Mesenchymal stem cell (in vitro differentiated cells and primary cell): ENCODE measurements around the gene EFTUD2.

Experiments
- DNase-seq: peaks from one replicate; pipeline ENCODE4 v3.0.0-alpha.2; 2013
- H2AFZ ChIP-seq: one replicate; pipeline ENCODE4 v1.6.1; 2013; ENCODE audit warnings: low read depth, mild to moderate bottlenecking, control low read depth, inconsistent platforms, low read length, moderate library complexity
- H2AK5ac ChIP-seq: 2 replicates; pipeline ENCODE4 v1.6.1; 2013; ENCODE audit warnings: low read length, moderate library complexity, mild to moderate bottlenecking, inconsistent platforms; ENCODE audit not compliant: severe bottlenecking
- H2BK120ac ChIP-seq: one replicate; pipeline ENCODE4 v1.6.1; 2013; ENCODE audit warnings: low read depth, mild to moderate bottlenecking, inconsistent platforms, low read length, moderate library complexity
- H2BK12ac ChIP-seq, 2 experiments: one replicate each; pipeline ENCODE4 v1.6.1; 2013; ENCODE audit warnings: inconsistent platforms in 2 of 2, low read length in 2 of 2, mild to moderate bottlenecking in 2 of 2, moderate library complexity in 2 of 2, control low read depth in 1 of 2
- H2BK15ac ChIP-seq: one replicate; pipeline ENCODE4 v1.6.1; 2013; ENCODE audit warnings: mild to moderate bottlenecking, low read depth, inconsistent platforms; ENCODE audit not compliant: poor library complexity, severe bottlenecking
- H2BK5ac ChIP-seq: 2 replicates; pipeline ENCODE4 v1.6.1; 2013; ENCODE audit warnings: low read depth, mild to moderate bottlenecking, low read length, control low read depth, inconsistent platforms; ENCODE audit not compliant: poor library complexity, severe bottlenecking
- H3K14ac ChIP-seq, 2 experiments: one replicate each; pipeline ENCODE4 v1.6.1; 2013; ENCODE audit warnings: inconsistent platforms in 2 of 2, low read length in 2 of 2, control low read depth in 1 of 2, mild to moderate bottlenecking in 1 of 2, moderate library complexity in 1 of 2
- H3K18ac ChIP-seq, 2 experiments: one replicate each; pipeline ENCODE4 v1.6.1; 2013; ENCODE audit warnings: inconsistent platforms in 2 of 2, low read length in 2 of 2, control low read depth in 1 of 2, low read depth in 1 of 2, mild to moderate bottlenecking in 1 of 2
- H3K23ac ChIP-seq, 2 experiments: one replicate each; pipeline ENCODE4 v1.6.1; 2013; ENCODE audit warnings: inconsistent platforms in 2 of 2, low read length in 2 of 2, mild to moderate bottlenecking in 2 of 2, moderate library complexity in 2 of 2, control low read depth in 1 of 2
- H3K27ac ChIP-seq: 2 replicates; pipeline ENCODE4 v1.5.1; 2013; ENCODE audit warnings: mild to moderate bottlenecking, moderate library complexity, low read length, control low read depth, inconsistent platforms; ENCODE audit not compliant: poor library complexity, severe bottlenecking
- H3K27me3 ChIP-seq, 2 experiments: 2 replicates each; pipeline versions ENCODE4 v1.6.1 to v1.7.0; 2013; ENCODE audit warnings: low read length in 2 of 2, mild to moderate bottlenecking in 2 of 2, moderate library complexity in 2 of 2, control low read depth in 1 of 2, inconsistent platforms in 1 of 2; ENCODE audit not compliant: control insufficient read depth in 1 of 2, insufficient read depth in 1 of 2
- H3K36me3 ChIP-seq, 2 experiments: 2 replicates each; pipeline versions ENCODE4 v1.6.1 to v1.7.0; 2013; ENCODE audit warnings: low read length in 2 of 2, control low read depth in 1 of 2, inconsistent platforms in 1 of 2, low read depth in 1 of 2, mild to moderate bottlenecking in 1 of 2; ENCODE audit not compliant: insufficient read depth in 2 of 2, control insufficient read depth in 1 of 2
- H3K4ac ChIP-seq, 2 experiments: one replicate each; pipeline ENCODE4 v1.6.1; 2013; ENCODE audit warnings: inconsistent platforms in 2 of 2, low read length in 2 of 2, mild to moderate bottlenecking in 2 of 2, moderate library complexity in 2 of 2, control low read depth in 1 of 2, low read depth in 1 of 2
- H3K4me1 ChIP-seq: 2 replicates; pipeline ENCODE4 v1.6.1; 2013; ENCODE audit warnings: low read depth, low read length, control low read depth; ENCODE audit not compliant: control insufficient read depth, insufficient read depth
- H3K4me2 ChIP-seq: 2 replicates; pipeline ENCODE4 v1.6.1; 2013; ENCODE audit warnings: low read length, mild to moderate bottlenecking, inconsistent platforms; ENCODE audit not compliant: poor library complexity, severe bottlenecking
- H3K4me3 ChIP-seq, 2 experiments: 2 replicates each; pipeline versions ENCODE4 v1.5.1 to v1.7.0; 2013; ENCODE audit warnings: low read length in 2 of 2, mild to moderate bottlenecking in 2 of 2, control low read depth in 1 of 2, low read depth in 1 of 2; ENCODE audit not compliant: insufficient read depth in 1 of 2
- H3K79me1 ChIP-seq: replicated peaks from 2 replicates; pipeline ENCODE4 v1.6.1; 2013; ENCODE audit warnings: mild to moderate bottlenecking, control low read depth, low read length, inconsistent platforms; ENCODE audit not compliant: poor library complexity, severe bottlenecking
- H3K9ac ChIP-seq: 2 replicates; pipeline ENCODE4 v1.7.0; 2013; ENCODE audit warnings: mild to moderate bottlenecking, low read length, moderate library complexity
- H3K9me3 ChIP-seq: 2 replicates; pipeline ENCODE4 v1.7.0; 2013; ENCODE audit warnings: mild to moderate bottlenecking, low read length; ENCODE audit not compliant: control insufficient read depth
- H4K8ac ChIP-seq: one replicate; pipeline ENCODE4 v1.6.1; 2013; ENCODE audit warnings: inconsistent platforms, mild to moderate bottlenecking, low read length, moderate library complexity
- H4K91ac ChIP-seq: one replicate; pipeline ENCODE4 v1.6.1; 2013; ENCODE audit warnings: mild to moderate bottlenecking, low read length, inconsistent platforms
- WGBS: methylation state at CpG from one replicate; pipeline ENCODE4 v1.1.7; 2013; ENCODE audit warnings: mixed read lengths; 5-methylcytosine and 5-hydroxymethylcytosine counted together

Gene EFTUD2

DNA sequence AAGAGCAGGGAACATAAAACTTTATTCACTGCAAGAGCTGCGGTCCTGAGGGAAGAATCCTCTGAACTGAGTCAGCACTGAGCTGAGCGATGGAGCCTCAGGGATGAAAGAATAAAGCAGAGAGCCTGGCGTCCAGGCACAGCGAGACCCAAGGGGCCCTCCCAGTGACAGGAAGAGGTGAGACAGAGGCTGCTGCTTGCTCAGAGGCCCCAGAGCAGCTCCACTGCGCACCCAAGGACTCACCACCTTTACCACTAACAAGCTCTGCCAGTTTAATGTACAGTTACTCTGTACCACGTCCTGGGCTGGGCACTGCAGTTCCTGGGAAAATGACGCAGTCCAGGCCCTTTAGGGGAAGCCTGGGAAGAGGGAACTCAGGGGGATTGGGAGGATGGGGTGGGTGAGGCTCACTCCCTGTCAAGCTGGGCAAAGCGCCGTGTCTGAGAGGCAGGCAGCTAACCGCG is 10.5 kb upstream of the EFTUD2 start:
- Histone ChIP-seq H2AK5ac (no peak overlapping the region), H3K27ac (peak overlapping the region; percentile 96), H3K23ac (no peak overlapping the region), H2AFZ (no peak overlapping the region), H2BK15ac (no peak overlapping the region), H3K4ac (peak overlapping the region in 1 of 2 experiments; percentile 42), H3K27me3 (peaks cover 0 to 30% of the 10 kb centered on the region in 2 experiments), H4K91ac (peak overlapping the region; percentile 81), H3K4me1 (peaks cover 49% of the 10 kb centered on the region), H3K4me2 (peak overlapping the region; percentile 48), H3K9ac (peak overlapping the region; percentile 23), H3K79me1 (peaks cover 4% of the 10 kb centered on the region), H4K8ac (peak overlapping the region; percentile 90), H2BK120ac (peak overlapping the region; percentile 67), H3K9me3 (no peaks in the 10 kb centered on the region), H3K18ac (peak overlapping the region; percentile 58 to 67), H3K14ac (peak overlapping the region in 1 of 2 experiments; percentile 4), H3K4me3 (peak overlapping the region in 1 of 2 experiments; percentile 29), H2BK5ac (peak overlapping the region; percentile 85), H2BK12ac (peak overlapping the region; percentile 46 to 80), H3K36me3 (peaks cover 0 to under 1% of the 10 kb centered on the region in 2 experiments)
- WGBS = 42% methylated on average over 10 of the region's 11 CpGs
- peak; percentile 68 for DNase-seq

DNA sequence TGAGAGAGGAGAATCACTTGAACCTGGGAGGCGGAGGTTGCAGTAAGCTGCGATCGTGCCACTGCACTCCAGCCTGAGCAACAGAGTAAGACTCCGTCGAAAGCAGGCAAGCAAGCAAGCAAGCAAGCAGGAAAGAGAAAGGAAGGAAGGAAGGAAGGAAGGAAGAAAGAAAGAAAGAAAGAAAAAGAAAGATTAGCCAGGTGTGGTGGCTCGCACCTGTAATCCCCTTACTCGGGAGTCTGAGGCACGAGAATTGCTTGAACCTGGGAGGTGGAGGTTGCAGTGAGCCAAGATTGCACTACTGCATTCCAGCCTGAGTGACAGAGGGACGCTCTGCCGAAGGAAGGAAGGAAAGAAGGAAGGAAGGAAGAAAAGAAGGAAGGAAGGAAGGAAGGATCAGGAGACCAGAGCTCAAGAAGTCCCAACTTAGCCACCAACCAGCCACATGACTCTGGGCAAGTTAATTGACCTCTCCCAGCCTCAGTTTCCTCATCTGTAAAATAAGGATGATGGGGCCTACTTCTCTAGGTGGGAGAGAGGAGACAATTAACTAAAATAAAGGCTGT is 9.6 kb upstream of the EFTUD2 start:
- Histone ChIP-seq H3K18ac (no peak overlapping the region), H4K8ac (no peak overlapping the region), H3K27me3 (peaks cover 0 to 22% of the 10 kb centered on the region in 2 experiments), H2BK12ac (peak overlapping the region in 1 of 2 experiments; percentile 10), H3K36me3 (peaks cover 0 to 7% of the 10 kb centered on the region in 2 experiments), H3K9me3 (no peaks in the 10 kb centered on the region), H3K4me3 (no peak overlapping the region), H2BK15ac (no peak overlapping the region), H2AFZ (no peak overlapping the region), H3K23ac (no peak overlapping the region), H3K27ac (peak overlapping the region; percentile 85), H2AK5ac (no peak overlapping the region), H3K14ac (no peak overlapping the region), H4K91ac (no peak overlapping the region), H3K4me2 (no peak overlapping the region), H3K4ac (no peak overlapping the region), H3K4me1 (peaks cover 49% of the 10 kb centered on the region), H3K9ac (no peak overlapping the region), H2BK5ac (no peak overlapping the region), H2BK120ac (no peak overlapping the region), H3K79me1 (peaks cover 4% of the 10 kb centered on the region)
- no peak for DNase-seq
- WGBS = 95% methylated on average over 10 of the region's 10 CpGs

DNA sequence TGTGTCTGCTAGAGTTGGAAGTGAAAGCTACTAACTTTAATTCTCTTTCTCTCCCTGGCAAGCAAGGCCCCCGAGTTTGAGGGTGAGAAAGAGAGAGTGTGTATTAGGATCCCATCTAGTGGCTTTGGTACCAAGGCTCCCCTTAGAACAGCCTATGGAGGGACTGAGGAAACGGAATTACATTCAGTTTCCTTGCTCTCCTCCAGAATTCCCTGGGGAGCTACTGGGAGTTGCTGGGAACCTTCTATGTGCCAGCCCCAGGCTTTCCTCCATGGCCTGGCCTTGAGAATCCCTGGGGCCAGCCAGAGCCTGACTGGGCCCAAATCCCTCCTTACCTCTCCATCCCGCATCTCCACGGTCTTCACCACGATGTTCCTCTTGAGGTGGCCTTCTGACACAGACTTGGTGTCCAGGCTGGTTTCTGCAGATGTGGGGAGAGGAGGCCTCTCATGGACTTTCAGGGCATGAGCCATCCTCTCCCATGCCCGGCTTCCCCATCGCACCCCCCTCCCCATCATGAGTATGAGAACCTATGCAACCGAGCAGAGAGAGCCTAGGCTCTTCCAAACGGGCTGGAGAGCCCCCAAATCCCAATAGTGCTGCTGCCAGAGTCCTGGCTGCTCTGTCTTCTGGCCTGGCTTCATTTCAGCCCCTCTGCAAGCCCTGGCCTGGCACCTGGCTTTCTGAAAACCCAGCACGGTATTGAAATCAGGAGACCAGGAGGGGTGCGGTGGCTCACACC is 8.7 kb upstream of the EFTUD2 start:
- Histone ChIP-seq H3K4ac (peak overlapping the region in 1 of 2 experiments; percentile 40), H3K27me3 (peaks cover 0 to 14% of the 10 kb centered on the region in 2 experiments), H2BK5ac (no peak overlapping the region), H3K18ac (no peak overlapping the region), H2BK120ac (peak overlapping the region; percentile 29), H3K4me3 (no peak overlapping the region), H3K9ac (no peak overlapping the region), H2AFZ (no peak overlapping the region), H2BK15ac (peak overlapping the region; percentile 60), H3K27ac (no peak overlapping the region), H3K23ac (no peak overlapping the region), H2BK12ac (peak overlapping the region; percentile 25 to 96), H3K36me3 (peaks cover 0 to 7% of the 10 kb centered on the region in 2 experiments), H3K4me1 (peaks cover 51% of the 10 kb centered on the region), H4K91ac (peak overlapping the region; percentile 83), H3K9me3 (no peaks in the 10 kb centered on the region), H2AK5ac (peak overlapping the region; percentile 66), H3K79me1 (peaks cover 4% of the 10 kb centered on the region), H3K14ac (no peak overlapping the region), H4K8ac (peak overlapping the region; percentile 46), H3K4me2 (no peak overlapping the region)
- no peak for DNase-seq
- 94% methylated on average over 10 of the region's 11 CpGs for WGBS
